Activated T-helper 17 cell treated with anti-CD3 and anti-CD28 coated beads, Interleukin-2, amount 50 U/mL, for 72 hours (primary cell): ENCODE data around the gene HYPK. TPM values are rescaled to one million over a fixed set of nuclear protein-coding genes. Genes with fewer than 3 reads are reported as not detected.
A peak's percentile ranks its signal among the peaks of the same experiment; 100 is the strongest.
"Not testable (repeated sequence)": the region's sequence is repeated elsewhere in the genome, so short reads cannot be mapped to it uniquely, and the experiment has no call there.

Experiments used
- ATAC-seq: fragments of 150-1000 bp; cut with Tn5 transposase; replicated peaks from 2 replicates; pipeline ENCODE4 v1.10.0; 2021; ENCODE audit warnings: mild to moderate bottlenecking, moderate library complexity
- H3K27ac Mint-ChIP-seq: one replicate; pipeline ENCODE4 v1.8.0; 2022; ENCODE audit warnings: mixed read lengths
- H3K27me3 Mint-ChIP-seq: one replicate; pipeline ENCODE4 v1.8.0; 2022; ENCODE audit warnings: mixed read lengths
- H3K36me3 Mint-ChIP-seq: one replicate; pipeline ENCODE4 v1.8.0; 2022; ENCODE audit warnings: low read depth, mild to moderate bottlenecking, mixed read lengths
- H3K4me1 Mint-ChIP-seq: one replicate; pipeline ENCODE4 v1.8.0; 2022; ENCODE audit warnings: mixed read lengths
- H3K4me3 Mint-ChIP-seq: one replicate; pipeline ENCODE4 v1.8.0; 2022; ENCODE audit warnings: mild to moderate bottlenecking, mixed read lengths
- H3K9me3 Mint-ChIP-seq: one replicate; pipeline ENCODE4 v1.8.0; 2022; ENCODE audit warnings: mixed read lengths
- total RNA-seq, 2 donors: library from RNA; stranded (reverse); gene quantifications; one replicate each; pipeline ENCODE4 v1.2.3, GENCODE V29; 2022

Gene HYPK
- total RNA-seq, 2 donors from 2014 or later, result 15.6 to 17.5 TPM

DNA sequence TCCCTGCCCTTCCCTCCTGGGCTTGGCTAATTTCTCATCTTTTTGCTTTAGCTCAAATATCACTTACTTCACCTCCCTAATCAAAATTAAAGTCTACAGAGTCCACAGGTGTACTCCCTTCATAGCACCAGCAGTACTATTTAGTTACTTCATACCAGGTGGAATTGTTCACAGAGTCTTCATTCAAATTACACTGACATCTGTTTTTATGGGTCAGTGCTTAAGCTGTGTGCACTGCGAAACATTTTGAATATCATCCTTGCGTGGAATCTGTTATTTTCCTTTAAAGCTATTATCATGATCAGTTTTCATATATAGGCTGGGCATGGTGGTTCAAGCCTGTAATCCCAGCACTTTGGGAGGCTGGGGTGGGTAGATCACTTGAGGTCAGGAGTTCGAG lies 11.0 kb upstream of the HYPK start:
- Mint-ChIP-seq H3K4me3 (no peak overlapping the region), H3K36me3 (peaks cover 26% of the 10 kb centered on the region), H3K4me1 (peaks cover 11% of the 10 kb centered on the region), H3K27ac (no peak overlapping the region), H3K27me3 (no peaks in the 10 kb centered on the region), H3K9me3 (no peaks in the 10 kb centered on the region)
- ATAC-seq, result no peak

DNA sequence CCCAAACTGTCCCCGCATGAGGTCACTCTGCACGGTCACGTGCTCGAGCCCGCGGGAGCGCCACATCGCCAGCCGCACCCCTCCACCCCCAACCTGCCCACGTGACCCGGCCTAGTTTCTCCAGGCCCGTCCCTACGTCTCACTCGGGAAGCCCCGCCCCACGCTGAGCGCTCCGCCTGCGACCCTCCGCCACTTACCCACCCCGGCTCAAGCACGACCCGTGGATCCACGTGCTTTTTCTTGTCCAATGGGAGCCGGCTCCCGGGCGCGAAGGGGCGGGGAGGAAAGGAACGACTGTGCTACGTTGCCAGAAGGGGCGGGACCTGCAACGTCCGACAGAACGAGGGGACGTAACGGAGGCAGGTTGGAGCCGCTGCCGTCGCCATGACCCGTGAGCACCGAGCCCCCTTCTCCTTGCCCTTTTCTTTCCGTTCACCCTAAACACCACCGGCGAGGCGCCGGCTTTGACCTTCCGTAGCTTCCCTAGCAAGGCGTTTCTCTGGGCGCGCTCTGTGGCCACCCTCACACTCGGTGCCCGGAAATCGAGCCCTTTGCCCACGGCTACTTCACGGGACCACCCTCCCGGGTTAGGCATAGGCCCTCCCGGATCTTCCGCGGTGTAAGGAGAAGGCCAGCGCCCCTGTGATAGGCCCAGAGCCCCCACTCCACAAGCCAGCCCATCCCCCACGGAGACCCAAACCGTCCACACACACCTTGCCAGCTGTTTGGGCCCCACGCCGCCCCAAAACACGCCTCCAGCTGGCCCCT lies 8.2 kb upstream of the HYPK start, which contains the start of gene SERF2:
SERF2 (plus strand) TSS at position 328 of the 768 bp plus-strand sequence; CDS start at position 385, 57 bp downstream.
- Mint-ChIP-seq H3K4me3 (peak within 1 kb of the TSS; percentile 97), H3K9me3 (no peaks in the 10 kb centered on the region), H3K36me3 (peaks cover 54% of the 10 kb centered on the region), H3K4me1 (peaks cover 29% of the 10 kb centered on the region), H3K27me3 (no peaks in the 10 kb centered on the region), H3K27ac (peak within 1 kb of the TSS; percentile 97)
- peak; percentile 95 for ATAC-seq

DNA sequence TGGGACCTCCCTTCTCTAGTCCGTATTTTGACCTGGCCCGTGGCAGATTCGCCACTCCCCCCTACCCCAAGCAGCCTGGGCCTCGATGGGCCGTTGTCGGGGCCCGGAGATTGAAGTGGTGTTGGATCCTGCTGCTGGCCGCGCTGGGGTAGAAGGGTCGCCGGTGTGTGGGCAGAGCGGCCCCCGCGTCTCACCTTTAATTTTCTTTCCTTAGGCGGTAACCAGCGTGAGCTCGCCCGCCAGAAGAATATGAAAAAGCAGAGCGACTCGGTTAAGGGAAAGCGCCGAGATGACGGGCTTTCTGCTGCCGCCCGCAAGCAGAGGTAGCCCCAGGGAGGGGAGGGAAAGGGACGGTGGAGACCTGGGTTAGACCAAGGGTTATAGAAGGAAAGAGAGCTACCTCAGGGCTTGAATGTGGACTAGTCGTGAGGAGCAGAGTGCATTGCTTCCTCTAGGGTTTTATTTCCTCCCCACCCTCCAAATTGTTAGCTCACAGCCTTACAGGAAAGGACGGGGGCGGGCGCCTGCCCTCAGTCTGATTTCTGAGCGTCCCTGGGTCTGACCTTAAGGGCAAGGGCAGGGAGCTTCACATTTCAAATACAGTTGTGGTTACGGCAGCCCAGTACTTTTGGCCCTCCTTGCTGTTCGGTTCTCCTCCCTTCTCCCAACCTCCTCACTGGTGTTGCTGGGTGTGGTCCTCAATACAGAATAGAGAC lies 7.5 kb upstream of the HYPK start:
- H3K4me1 Mint-ChIP-seq, result peaks cover 29% of the 10 kb centered on the region
- H3K27me3 Mint-ChIP-seq, result no peaks in the 10 kb centered on the region
- no peak for ATAC-seq
- no peaks in the 10 kb centered on the region for H3K9me3 Mint-ChIP-seq
- peaks cover 61% of the 10 kb centered on the region for H3K36me3 Mint-ChIP-seq
- peak overlapping the region; percentile 97 for H3K27ac Mint-ChIP-seq
- peak overlapping the region; percentile 97 for H3K4me3 Mint-ChIP-seq

DNA sequence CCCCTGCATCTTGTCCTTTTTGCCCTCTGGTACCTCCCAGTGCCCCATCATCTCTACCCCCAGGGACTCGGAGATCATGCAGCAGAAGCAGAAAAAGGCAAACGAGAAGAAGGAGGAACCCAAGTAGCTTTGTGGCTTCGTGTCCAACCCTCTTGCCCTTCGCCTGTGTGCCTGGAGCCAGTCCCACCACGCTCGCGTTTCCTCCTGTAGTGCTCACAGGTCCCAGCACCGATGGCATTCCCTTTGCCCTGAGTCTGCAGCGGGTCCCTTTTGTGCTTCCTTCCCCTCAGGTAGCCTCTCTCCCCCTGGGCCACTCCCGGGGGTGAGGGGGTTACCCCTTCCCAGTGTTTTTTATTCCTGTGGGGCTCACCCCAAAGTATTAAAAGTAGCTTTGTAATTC lies 6.8 kb upstream of the HYPK start:
- Mint-ChIP-seq H3K4me3 (peak overlapping the region; percentile 97), H3K36me3 (peaks cover 69% of the 10 kb centered on the region), H3K4me1 (peaks cover 29% of the 10 kb centered on the region), H3K27me3 (no peaks in the 10 kb centered on the region), H3K27ac (peak overlapping the region; percentile 97), H3K9me3 (no peaks in the 10 kb centered on the region)
- ATAC-seq, result no peak

DNA sequence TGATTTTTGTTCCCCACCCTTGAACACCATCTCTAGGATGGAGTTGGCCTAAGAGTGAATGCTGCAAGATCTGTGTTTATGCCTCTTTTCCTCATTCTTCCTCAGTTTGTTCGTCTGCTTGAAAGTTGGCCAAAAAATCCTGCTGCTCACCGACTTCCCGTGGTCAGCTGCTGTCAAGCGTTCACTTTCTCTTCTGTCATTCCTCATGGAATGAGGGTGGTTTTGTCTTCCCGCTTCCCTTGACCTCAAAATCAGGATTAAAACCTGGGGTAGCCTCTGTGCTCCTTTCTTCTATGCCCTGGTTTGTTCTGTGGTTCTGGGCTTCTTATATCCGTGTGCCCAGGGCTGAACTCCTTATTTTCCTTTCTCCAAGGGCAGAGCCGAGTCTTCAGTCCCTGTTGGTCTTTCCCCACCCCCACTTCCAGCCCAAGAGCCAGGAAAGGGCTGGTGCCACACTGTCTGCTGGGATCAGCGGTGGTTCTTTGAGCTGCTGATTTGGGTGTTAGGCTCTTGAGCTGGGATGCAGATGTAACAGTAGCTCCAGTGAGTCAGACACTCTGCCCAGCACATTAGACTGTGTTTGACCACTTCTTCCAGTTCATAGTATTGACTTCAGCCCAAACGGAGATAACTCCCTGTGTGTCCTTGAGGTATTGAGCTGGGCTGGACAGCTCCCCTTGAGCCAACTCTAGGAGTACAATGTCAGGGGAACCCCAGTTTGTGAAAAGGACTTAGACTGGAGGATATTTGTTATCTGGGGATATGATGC lies 5.9 kb upstream of the HYPK start:
- Mint-ChIP-seq H3K4me3 (peak overlapping the region; percentile 97), H3K36me3 (peaks cover 77% of the 10 kb centered on the region), H3K4me1 (peaks cover 33% of the 10 kb centered on the region)

DNA sequence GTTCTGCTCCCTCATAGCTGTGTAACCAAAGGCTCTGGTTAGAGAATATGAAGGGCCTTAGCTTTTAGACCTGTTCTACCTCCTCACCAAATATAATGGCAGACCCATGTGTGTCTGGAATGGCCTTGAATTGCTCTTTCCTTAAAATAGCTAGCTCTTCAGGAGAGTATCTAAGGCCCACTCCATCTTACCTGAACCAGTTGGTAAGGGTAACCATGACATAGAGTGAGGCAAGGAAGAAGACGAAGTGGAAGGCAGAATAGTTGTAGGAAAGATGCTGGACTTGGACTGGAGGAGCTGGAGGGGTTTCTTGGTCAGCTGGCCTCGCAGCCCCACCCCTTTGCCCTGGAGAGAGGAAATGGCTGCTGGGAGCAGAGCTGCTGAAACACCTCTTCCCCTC lies 5.2 kb upstream of the HYPK start:
- H3K27me3 Mint-ChIP-seq, result no peaks in the 10 kb centered on the region
- H3K27ac Mint-ChIP-seq, result no peak overlapping the region
- H3K4me1 Mint-ChIP-seq, result peaks cover 37% of the 10 kb centered on the region
- H3K9me3 Mint-ChIP-seq, result no peaks in the 10 kb centered on the region
- no peak for ATAC-seq
- peak overlapping the region; percentile 97 for H3K4me3 Mint-ChIP-seq
- peaks cover 84% of the 10 kb centered on the region for H3K36me3 Mint-ChIP-seq

More for the DNA sequence above, 5.9 kb upstream of the HYPK start:
- no peaks in the 10 kb centered on the region for H3K9me3 Mint-ChIP-seq
- peak overlapping the region; percentile 97 for H3K27ac Mint-ChIP-seq
- H3K27me3 Mint-ChIP-seq, result no peaks in the 10 kb centered on the region
- ATAC-seq, result no peak

DNA sequence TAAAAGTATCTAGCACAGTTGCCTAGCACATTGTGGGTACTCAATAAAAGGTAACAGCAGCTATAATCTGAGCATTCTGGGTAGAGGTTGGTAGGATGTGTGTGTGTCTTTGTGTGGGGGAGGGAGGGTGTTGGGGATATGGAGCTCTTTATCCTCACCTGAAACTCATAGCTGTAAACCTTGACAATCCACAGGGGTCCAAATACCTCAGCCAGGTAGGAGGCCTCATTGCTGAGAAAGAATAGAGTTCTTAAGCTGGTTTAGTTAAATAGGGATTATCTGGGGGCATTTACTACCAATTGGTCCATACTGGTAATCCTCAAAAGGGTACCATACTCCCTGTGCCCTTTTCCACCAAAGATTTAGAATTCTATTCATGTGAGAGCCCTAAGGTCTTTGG lies 4.4 kb upstream of the HYPK start:
- no peak overlapping the region for H3K4me3 Mint-ChIP-seq
- no peaks in the 10 kb centered on the region for H3K27me3 Mint-ChIP-seq
- H3K4me1 Mint-ChIP-seq, result peaks cover 43% of the 10 kb centered on the region
- no peaks in the 10 kb centered on the region for H3K9me3 Mint-ChIP-seq
- peaks cover 92% of the 10 kb centered on the region for H3K36me3 Mint-ChIP-seq
- ATAC-seq, result no peak
- peak overlapping the region; percentile 13 for H3K27ac Mint-ChIP-seq

DNA sequence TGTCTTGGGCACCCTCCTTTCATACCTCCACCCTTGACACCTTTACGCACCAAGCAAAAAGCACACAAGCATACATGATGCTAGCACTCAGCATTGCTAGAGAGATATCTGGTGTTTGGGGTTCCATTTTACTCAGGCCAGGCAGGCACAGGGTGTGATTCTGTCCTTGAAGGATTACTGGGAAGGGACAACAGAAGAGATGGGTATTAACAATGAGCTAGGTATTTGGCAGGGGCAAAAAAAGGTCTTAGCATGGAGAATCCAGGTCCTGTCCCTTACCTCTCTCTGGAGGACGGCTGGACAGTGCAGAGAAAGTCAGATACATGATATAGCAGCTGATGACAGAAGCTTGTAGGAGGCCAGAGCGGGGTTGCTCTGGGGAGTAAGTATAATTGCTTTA lies 3.8 kb upstream of the HYPK start:
- peaks cover 48% of the 10 kb centered on the region for H3K4me1 Mint-ChIP-seq
- H3K27me3 Mint-ChIP-seq, result no peaks in the 10 kb centered on the region
- H3K27ac Mint-ChIP-seq, result peak overlapping the region; percentile 13
- H3K4me3 Mint-ChIP-seq, result no peak overlapping the region
- no peak for ATAC-seq
- no peaks in the 10 kb centered on the region for H3K9me3 Mint-ChIP-seq
- H3K36me3 Mint-ChIP-seq, result peaks cover 98% of the 10 kb centered on the region

DNA sequence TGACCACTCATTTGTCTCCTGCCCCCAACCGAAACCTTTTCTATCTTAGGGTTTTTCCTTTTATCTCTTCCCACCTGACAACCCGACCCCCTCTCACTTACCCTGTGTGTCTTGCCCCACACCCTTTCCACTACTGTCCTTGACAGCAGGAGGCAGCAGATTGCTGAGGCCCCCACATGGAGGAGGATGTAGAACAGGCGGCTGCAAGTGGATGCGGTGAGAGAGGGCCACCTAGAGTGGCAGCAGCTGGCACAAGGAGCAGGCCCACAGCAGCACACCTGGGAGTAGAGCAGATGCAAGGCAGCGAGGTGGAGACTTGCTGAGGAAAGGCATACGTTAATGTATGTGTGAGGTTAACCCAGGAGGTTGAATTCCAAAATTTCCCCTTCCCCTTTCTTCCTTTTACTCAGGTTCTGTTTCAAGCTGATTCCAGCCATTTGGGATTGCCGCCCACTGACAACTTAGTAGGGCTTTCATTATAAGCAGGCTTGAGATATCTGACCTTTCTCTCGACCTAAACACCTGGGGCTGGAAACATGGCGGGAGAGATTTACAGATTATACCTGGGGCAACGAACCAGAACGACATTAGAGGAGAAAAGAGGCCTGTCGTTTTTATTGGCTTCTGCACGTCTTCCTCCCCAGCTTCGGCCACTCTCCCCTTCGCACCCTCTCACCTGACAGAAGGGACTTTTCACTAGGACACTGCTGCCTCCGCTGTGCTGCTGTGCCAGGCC lies 1.0 kb upstream of the HYPK start:
- Mint-ChIP-seq H3K9me3 (no peaks in the 10 kb centered on the region), H3K27me3 (no peaks in the 10 kb centered on the region), H3K27ac (peak overlapping the region; percentile 95), H3K4me1 (peaks cover 40% of the 10 kb centered on the region), H3K4me3 (peak overlapping the region; percentile 96), H3K36me3 (peaks cover 100% of the 10 kb centered on the region)
- ATAC-seq, result no peak

DNA sequence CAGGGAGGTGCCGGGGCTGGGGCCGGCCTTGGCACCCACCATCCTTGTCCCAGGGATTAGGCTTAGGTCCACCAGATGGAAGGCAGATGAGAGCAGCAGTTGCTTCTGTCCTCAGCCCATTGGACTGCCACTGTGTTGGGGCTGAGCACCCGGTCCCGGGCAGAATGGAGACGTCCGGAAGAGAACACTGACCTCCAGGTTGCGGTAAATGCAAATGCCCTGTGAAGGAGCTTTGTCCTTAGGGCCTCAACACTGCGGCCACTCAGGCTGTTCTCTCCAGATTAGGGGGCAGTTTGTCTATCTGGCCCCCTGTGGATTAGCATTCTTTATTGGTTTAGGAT lies 484 bp upstream of the HYPK start, which contains the start of gene SERINC4:
SERINC4 (minus strand) TSS at position 276 of the 341 bp plus-strand sequence; CDS start at position 42, 234 bp downstream.
- H3K27ac Mint-ChIP-seq, result peak within 1 kb of the TSS; percentile 95
- H3K9me3 Mint-ChIP-seq, result no peaks in the 10 kb centered on the region
- H3K4me1 Mint-ChIP-seq, result peaks cover 36% of the 10 kb centered on the region
- H3K4me3 Mint-ChIP-seq, result peak within 1 kb of the TSS; percentile 96
- H3K36me3 Mint-ChIP-seq, result peaks cover 100% of the 10 kb centered on the region
- no peak for ATAC-seq
- H3K27me3 Mint-ChIP-seq, result no peaks in the 10 kb centered on the region

DNA sequence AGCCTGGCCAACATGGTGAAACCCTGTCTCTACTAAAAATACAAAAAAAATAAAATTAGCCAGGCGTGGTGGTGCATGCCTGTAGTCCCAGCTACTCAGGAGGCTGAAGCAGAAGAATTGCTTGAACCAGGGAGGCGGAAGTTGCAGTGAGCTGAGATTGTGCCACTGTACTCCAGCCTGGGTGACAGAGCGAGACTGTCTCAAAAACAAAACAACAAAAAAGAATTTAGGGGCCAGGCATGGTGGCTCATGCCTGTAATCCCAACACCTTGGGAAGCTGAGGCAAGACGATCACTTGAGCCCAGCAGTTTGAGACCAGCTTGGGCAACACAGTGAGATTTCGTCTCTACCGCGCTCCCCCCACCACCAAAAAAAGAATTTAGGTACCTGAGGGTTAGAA lies 2.3 kb downstream of the HYPK start:
- H3K4me3 Mint-ChIP-seq, H3K9me3 Mint-ChIP-seq, H3K27me3 Mint-ChIP-seq, ATAC-seq, H3K27ac Mint-ChIP-seq: not testable (repeated sequence)
- H3K4me1 Mint-ChIP-seq, result peaks cover 23% of the 10 kb centered on the region
- peaks cover 100% of the 10 kb centered on the region for H3K36me3 Mint-ChIP-seq

DNA sequence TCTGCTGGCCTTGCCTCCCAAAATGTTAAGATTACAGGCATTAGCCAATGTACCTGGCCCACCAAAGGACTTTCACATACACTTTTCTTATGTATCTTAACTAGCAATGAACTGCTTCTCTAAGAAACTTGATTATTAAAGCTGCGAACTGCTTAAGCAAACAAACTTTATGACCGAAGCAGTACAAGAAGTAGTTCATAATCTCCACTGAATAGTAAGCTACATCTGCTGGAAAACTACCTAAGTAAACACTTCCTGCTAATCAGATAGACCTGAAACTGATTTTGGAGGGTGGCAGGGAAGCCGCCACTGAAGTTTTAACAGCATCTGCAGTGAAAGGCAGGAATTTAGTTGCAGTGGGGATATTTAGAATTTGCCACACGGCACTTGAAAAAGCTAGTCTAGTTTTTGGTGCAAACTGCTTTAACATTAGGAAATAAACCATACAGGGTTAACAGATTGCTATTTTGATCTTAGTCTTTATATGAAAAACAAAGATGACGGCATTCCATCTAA lies 8.1 kb downstream of the HYPK start:
- Mint-ChIP-seq H3K27ac (no peak overlapping the region), H3K36me3 (peaks cover 100% of the 10 kb centered on the region), H3K4me1 (peaks cover 4% of the 10 kb centered on the region), H3K27me3 (no peaks in the 10 kb centered on the region), H3K9me3 (no peaks in the 10 kb centered on the region), H3K4me3 (no peak overlapping the region)
- no peak for ATAC-seq

DNA sequence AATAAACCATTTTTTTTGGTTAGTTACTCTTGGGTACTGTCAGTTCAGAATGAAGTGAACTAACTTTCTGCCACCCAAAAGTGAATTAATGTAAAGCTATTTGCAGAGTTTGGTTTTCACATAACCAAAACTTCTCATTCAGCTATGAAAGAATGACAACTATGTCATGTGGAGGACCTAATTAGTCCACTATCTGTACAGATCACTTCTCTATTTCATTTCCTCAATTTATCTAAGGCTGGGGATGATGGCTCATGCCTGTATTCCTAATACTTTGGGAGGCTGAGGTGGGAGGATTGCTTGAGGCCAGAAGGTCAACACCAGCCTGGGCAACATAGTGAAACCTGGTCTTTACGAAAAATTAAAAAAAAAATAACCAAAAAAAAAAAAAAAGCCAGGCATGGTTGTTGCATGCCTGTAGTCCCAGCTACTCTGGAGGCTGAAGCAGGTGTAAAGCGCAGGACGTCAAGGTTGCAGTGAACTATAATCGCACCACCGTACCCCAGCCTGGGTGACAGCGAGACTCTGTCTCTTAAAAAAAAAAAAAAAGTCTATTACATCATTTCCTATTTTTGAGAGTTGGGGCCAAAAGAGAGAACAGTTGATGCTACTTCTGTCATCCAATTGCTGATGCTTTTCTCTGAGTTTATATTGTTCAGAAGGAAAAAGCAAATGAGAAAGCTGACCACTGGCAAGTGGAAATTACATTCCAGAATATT lies 8.7 kb downstream of the HYPK start:
- Mint-ChIP-seq H3K9me3 (no peaks in the 10 kb centered on the region), H3K27ac (no peak overlapping the region), H3K27me3 (no peaks in the 10 kb centered on the region), H3K4me1 (peaks cover 4% of the 10 kb centered on the region), H3K4me3 (no peak overlapping the region), H3K36me3 (peaks cover 100% of the 10 kb centered on the region)
- no peak for ATAC-seq
